Measurements from ENCODE around the gene CHKA.
A peak's percentile ranks its signal among the peaks of the same experiment; 100 is the strongest.
"Not testable (repeated sequence)": the region's sequence is repeated elsewhere in the genome, so short reads cannot be mapped to it uniquely, and the experiment has no call there.

The CHKA gene

DNA sequence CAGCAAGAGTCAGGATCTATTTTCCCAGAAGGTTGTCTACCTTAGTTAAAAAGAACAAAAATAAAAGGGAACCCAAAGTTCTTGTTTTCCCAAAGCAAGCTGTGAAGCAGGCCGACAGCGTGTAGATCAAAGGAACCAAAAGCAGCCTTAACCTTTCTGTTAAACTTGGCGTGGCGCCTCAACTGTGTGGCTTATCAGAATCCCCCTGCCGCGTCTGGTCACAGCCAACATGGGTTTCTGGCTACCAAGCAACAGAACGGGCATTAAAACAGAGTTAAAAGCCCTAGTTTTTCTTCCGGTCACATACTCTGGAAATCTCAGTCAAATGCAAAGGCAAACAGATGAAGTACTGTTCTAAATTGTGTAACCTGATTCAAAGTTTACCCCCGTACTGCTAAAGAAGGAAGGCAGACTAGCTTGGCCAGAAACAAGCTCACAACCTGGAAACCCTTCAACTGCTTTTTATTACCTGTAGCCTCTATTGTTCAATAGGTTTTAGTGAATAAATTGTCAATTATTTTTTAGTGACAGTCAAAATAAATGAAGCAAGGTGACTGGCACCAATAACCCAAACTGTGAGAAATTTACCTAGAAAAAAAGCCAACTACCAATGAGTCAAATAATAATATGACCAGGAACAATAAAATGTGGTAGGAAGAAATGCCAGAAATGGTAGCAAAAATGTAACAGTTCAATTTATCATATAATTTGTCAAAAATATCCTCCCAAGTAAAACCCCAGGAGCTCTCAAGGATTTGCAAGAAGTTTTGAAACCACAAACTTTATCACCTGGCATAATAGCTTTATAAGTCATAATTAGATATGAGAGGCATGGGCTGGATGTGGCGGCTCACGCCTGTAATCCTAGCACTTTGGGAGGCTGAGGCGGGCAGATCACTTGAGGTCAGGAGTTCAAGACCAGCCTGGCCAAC, 21.4 kb downstream of the CHKA start:
- peak; percentile 31 for DNase-seq (ENCODE audit: low read depth)
- H3K4me3 ChIP-seq (replicated peaks; ENCODE audit: low read depth, low read length): no peak overlapping the region
- TF ChIP-seq, protein P1, sequence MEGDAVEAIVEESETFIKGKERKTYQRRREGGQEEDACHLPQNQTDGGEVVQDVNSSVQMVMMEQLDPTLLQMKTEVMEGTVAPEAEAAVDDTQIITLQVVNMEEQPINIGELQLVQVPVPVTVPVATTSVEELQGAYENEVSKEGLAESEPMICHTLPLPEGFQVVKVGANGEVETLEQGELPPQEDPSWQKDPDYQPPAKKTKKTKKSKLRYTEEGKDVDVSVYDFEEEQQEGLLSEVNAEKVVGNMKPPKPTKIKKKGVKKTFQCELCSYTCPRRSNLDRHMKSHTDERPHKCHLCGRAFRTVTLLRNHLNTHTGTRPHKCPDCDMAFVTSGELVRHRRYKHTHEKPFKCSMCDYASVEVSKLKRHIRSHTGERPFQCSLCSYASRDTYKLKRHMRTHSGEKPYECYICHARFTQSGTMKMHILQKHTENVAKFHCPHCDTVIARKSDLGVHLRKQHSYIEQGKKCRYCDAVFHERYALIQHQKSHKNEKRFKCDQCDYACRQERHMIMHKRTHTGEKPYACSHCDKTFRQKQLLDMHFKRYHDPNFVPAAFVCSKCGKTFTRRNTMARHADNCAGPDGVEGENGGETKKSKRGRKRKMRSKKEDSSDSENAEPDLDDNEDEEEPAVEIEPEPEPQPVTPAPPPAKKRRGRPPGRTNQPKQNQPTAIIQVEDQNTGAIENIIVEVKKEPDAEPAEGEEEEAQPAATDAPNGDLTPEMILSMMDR (IDR thresholded peaks at IDR 0.05; ENCODE audit: low read length, missing control alignments): no peak

DNA sequence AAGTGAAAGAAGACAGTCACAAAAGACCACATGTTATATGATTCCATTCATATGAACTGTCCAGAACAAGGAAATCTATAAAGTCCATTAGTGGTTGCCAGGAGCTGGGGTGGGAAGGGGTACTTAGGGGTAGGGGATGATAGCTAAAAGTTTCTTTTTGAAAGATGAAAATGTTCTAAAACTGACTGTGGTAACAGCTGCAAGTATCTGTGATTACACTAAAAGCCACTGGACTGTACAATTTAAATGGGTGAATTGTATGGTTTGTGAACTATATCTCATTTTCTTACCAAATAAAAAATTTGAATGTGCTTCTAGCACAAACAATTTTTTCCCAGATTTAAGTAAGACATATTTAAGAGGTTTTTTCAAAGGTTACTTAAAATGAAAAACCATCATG, 22.1 kb downstream of the CHKA start:
- no peak overlapping the region for H3K4me3 ChIP-seq (replicated peaks; ENCODE audit: low read depth, low read length)
- TF ChIP-seq, protein P1 (IDR thresholded peaks at IDR 0.05; ENCODE audit: low read length, missing control alignments): no peak
- no peak for DNase-seq (ENCODE audit: low read depth)

DNA sequence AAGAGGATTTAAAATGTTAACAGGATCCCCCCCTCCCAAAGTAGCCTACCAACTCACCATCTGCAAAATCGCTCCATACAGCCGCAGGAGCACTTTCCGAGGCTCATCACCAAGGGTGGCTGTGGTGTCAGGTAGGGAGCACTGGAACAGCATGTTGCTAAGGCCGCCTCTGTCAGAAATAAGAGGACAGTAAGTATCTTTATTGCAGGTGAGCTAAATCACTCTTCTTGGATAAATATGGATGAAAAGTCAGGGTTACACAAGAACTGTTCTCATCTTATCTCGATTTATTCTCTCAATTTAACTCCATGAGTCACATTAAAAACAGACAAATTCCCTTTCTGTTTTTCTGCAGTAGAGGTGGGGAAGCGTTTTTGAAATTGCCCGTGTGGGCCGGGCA, 24.2 kb downstream of the CHKA start:
- TF ChIP-seq, protein P1 (IDR thresholded peaks at IDR 0.05; ENCODE audit: low read length, missing control alignments): no peak
- DNase-seq (ENCODE audit: low read depth): no peak
- no peak overlapping the region for H3K4me3 ChIP-seq (replicated peaks; ENCODE audit: low read depth, low read length)

DNA sequence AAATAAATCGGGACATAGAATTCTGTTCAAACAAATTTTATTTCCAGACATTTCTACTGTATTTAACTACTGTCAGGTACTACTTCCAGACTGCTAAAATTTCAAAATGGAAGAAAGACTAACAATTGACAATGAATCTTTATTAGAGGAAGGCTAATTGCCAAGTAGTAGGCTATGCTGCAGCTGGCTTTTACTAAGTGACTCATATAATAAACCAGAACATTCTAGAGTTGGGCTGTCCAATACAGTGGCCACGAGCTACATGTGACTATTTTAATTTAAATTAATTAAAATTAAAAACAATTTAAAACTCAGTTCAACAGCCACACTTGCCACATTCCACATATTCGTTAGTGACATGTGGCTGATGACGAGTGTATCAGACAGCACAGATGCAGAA, 27.6 kb downstream of the CHKA start:
- no peak for DNase-seq (ENCODE audit: low read depth)
- TF ChIP-seq, protein P1 (IDR thresholded peaks at IDR 0.05; ENCODE audit: low read length, missing control alignments): no peak
- no peak overlapping the region for H3K4me3 ChIP-seq (replicated peaks; ENCODE audit: low read depth, low read length)

DNA sequence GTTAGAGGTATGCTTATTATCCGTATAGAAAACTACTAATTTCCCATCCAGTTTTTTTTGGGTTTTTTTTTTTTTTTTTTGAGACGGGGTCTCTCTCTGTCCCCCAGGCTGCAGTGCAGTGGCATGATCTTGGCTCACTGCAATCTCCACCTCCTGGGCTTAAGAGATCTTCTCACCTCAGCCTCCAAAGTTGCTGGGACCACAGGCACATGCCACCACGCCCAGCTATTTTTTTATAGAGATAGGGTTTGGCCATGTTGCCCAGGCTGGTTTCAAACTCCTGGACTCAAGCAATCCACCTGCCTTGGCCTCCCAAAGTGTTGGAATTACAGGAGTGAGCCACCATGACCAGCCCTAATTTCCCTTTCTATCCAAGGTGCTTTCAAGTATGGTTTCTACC, 28.2 kb downstream of the CHKA start:
- DNase-seq (ENCODE audit: low read depth); H3K4me3 ChIP-seq (replicated peaks; ENCODE audit: low read depth, low read length): not testable (repeated sequence)

DNA sequence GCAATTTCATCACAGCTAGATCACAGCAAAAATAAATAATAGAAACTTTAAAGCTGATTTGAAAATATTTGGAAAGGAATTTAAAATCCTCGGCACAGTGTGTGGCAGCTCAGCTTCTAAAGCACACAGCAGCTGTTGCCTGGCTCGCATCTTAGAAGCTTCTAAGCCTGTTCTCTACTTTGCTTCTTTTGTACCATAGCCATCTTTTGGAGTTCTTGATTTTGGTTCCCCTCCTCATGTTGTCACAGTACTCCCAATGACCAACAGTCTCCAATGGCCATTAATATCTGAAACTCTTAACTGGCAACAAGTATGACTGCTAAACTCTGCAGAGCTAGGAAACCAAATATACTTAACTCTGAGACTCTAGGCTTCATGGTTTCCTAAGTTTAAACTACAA, 28.8 kb downstream of the CHKA start:
- no peak for DNase-seq (ENCODE audit: low read depth)
- TF ChIP-seq, protein P1 (IDR thresholded peaks at IDR 0.05; ENCODE audit: low read length, missing control alignments): no peak
- H3K4me3 ChIP-seq (replicated peaks; ENCODE audit: low read depth, low read length): no peak overlapping the region

DNA sequence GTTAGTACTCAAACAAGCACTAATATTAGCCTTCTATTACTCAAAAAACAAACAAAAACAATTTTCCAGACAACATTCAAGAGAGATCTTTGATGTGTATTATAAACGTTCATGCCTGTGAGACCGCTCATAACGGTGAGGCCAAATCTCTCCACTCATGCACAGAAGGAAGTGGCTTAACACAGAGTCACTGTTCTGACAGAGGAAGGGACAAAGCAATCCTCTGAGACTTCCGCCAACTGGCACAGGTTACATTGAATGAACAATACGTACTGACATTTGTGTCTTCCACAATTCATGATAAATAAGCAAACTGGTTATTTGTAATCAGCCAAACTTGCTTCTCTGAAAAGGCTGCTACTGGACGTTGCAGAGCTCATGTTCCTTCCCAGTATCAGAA, 30.5 kb downstream of the CHKA start:
- TF ChIP-seq, protein P1 (IDR thresholded peaks at IDR 0.05; ENCODE audit: low read length, missing control alignments): no peak
- DNase-seq (ENCODE audit: low read depth): peak; percentile 23
- no peak overlapping the region for H3K4me3 ChIP-seq (replicated peaks; ENCODE audit: low read depth, low read length)

Measured in fibroblast of pulmonary artery (primary cell).